H1 (cell line): ENCODE results near the gene HMOX2. TPM values are rescaled to one million over a fixed set of nuclear protein-coding genes. Genes with fewer than 3 reads are reported as not detected.
A peak's percentile ranks its signal among the peaks of the same experiment; 100 is the strongest.

Experiments used
- CTCF ChIA-PET: fragments of 300-600 bp; sonication (Branson Sonifier 250); formaldehyde crosslinking; loops from one replicate; lab custom pipeline; 2021; ENCODE audit not compliant: partially characterized antibody; lab: Charles Lee
- POLR2A ChIA-PET: fragments of 300-600 bp; sonication (Branson Sonifier 250); formaldehyde crosslinking; loops from one replicate; lab custom pipeline; 2021; ENCODE audit warnings: inconsistent platforms; ENCODE audit not compliant: partially characterized antibody; lab: Charles Lee
- DNase-seq, 2 experiments: peaks; one replicate each; pipeline versions ENCODE4 v3.0.0 to v3.0.0-alpha.2; 2010 to 2022; ENCODE audit warnings: low spot score in 2 of 2, low read depth in 1 of 2, mixed read lengths in 1 of 2
- FAIRE-seq: peaks from 2 replicates; lab custom pipeline; 2011; peaks lifted over from hg19 to GRCh38; lab: Jason Lieb, UNC
- H2AFZ ChIP-seq: 2 replicates; pipeline ENCODE4 v1.8.1; 2012; ENCODE audit warnings: low read length, inconsistent platforms
- H2AK5ac ChIP-seq: 2 replicates; pipeline ENCODE4 v1.6.1; 2013; ENCODE audit warnings: low read depth, low read length
- H2BK120ac ChIP-seq: replicated peaks from 2 replicates; pipeline ENCODE3; 2013; ENCODE audit warnings: low read depth, low read length, inconsistent platforms
- H2BK12ac ChIP-seq: 2 replicates; pipeline ENCODE4 v1.6.1; 2013; ENCODE audit warnings: low read depth, low read length
- H2BK15ac ChIP-seq: 2 replicates; pipeline ENCODE4 v1.6.1; 2013; ENCODE audit warnings: low read length
- H2BK20ac ChIP-seq: 2 replicates; pipeline ENCODE4 v1.6.1; 2013; ENCODE audit warnings: low read length
- H2BK5ac ChIP-seq: 2 replicates; pipeline ENCODE4 v1.6.1; 2013; ENCODE audit warnings: low read depth, low read length
- H3K14ac ChIP-seq: 2 replicates; pipeline ENCODE4 v1.6.1; 2013; ENCODE audit warnings: inconsistent platforms; ENCODE audit not compliant: insufficient read length
- H3K18ac ChIP-seq: 2 replicates; pipeline ENCODE4 v1.6.1; 2013; ENCODE audit warnings: low read length; ENCODE audit errors: extremely low read depth
- H3K23ac ChIP-seq: 2 replicates; pipeline ENCODE4 v1.6.1; 2013; ENCODE audit warnings: inconsistent platforms; ENCODE audit not compliant: insufficient read length
- H3K23me2 ChIP-seq: 2 replicates; pipeline ENCODE4 v1.6.1; 2013; ENCODE audit warnings: low read depth, low read length
- H3K27ac ChIP-seq: 2 replicates; pipeline ENCODE4 v1.6.1; 2011; ENCODE audit warnings: low read depth, low read length, inconsistent platforms
- H3K27me3 ChIP-seq, 4 experiments: replicated peaks in 1 of 4; 1 replicate in 1 of 4; 2 replicates in 3 of 4; pipeline versions ENCODE4 v1.6.1 to v1.8.1; 2011 to 2013; ENCODE audit warnings: low read length in 3 of 4, mild to moderate bottlenecking in 3 of 4, inconsistent platforms in 2 of 4, mixed read lengths in 2 of 4, moderate library complexity in 1 of 4; ENCODE audit not compliant: control insufficient read depth in 3 of 4, insufficient read depth in 3 of 4; ENCODE audit errors: extremely low read depth in 1 of 4
- H3K36me3 ChIP-seq, 4 experiments: 2 replicates each; pipeline versions ENCODE4 v1.6.1 to v1.8.1; 2011 to 2013; ENCODE audit warnings: mild to moderate bottlenecking in 4 of 4, low read length in 3 of 4, moderate library complexity in 2 of 4, control low read depth in 1 of 4, inconsistent platforms in 1 of 4; ENCODE audit not compliant: insufficient read depth in 4 of 4, control insufficient read depth in 2 of 4
- H3K4ac ChIP-seq: replicated peaks from 2 replicates; pipeline ENCODE3; 2013; ENCODE audit warnings: low read length, low read depth, mixed read lengths, inconsistent platforms; ENCODE audit not compliant: insufficient read length
- H3K4me1 ChIP-seq, 4 experiments: replicated peaks in 1 of 4; 1 replicate in 1 of 4; 2 replicates in 3 of 4; pipeline versions ENCODE4 v1.6.1 to v1.8.1; 2011 to 2013; ENCODE audit warnings: low read length in 3 of 4, inconsistent platforms in 2 of 4, mixed read lengths in 1 of 4; ENCODE audit not compliant: insufficient read depth in 4 of 4, control insufficient read depth in 3 of 4
- H3K4me2 ChIP-seq, 2 experiments: 2 replicates each; pipeline versions ENCODE4 v1.6.1 to v1.8.1; 2011 to 2013; ENCODE audit warnings: low read depth in 2 of 2, low read length in 2 of 2, control low read depth in 1 of 2, inconsistent platforms in 1 of 2, mild to moderate bottlenecking in 1 of 2; ENCODE audit not compliant: insufficient read depth in 1 of 2
- H3K4me3 ChIP-seq, 4 experiments: fragments of 200-600, 300-600 bp in 1 of 4; sonication (generic), shearing (Covaris generic), sonication (Bioruptor Twin) in 1 of 4; 2 replicates each; pipeline versions ENCODE4 v1.5.1 to v1.8.1; 2011 to 2016; ENCODE audit warnings: low read length in 4 of 4, low read depth in 3 of 4, control low read depth in 2 of 4, inconsistent platforms in 2 of 4, mild to moderate bottlenecking in 2 of 4, mixed read lengths in 1 of 4, moderate library complexity in 1 of 4; ENCODE audit not compliant: insufficient read depth in 2 of 4; ENCODE audit errors: extremely low read depth in 1 of 4
- H3K56ac ChIP-seq: replicated peaks from 2 replicates; pipeline ENCODE3; 2013; ENCODE audit warnings: low read depth, mild to moderate bottlenecking, mixed read lengths, low read length, inconsistent platforms; ENCODE audit not compliant: insufficient read length
- H3K79me1 ChIP-seq: 2 replicates; pipeline ENCODE4 v1.6.1; 2013; ENCODE audit warnings: low read depth, low read length, control low read depth
- H3K79me2 ChIP-seq, 2 experiments: 2 replicates each; pipeline versions ENCODE4 v1.6.1 to v1.8.1; 2012 to 2013; ENCODE audit warnings: low read length in 2 of 2, mild to moderate bottlenecking in 2 of 2, inconsistent platforms in 1 of 2; ENCODE audit not compliant: insufficient read depth in 2 of 2, control insufficient read depth in 1 of 2
- H3K9ac ChIP-seq, 4 experiments: replicated peaks in 1 of 4; 1 replicate in 1 of 4; 2 replicates in 3 of 4; pipeline versions ENCODE4 v1.6.1 to v1.8.1; 2011 to 2013; ENCODE audit warnings: low read depth in 3 of 4, low read length in 3 of 4, control low read depth in 2 of 4, mild to moderate bottlenecking in 2 of 4, moderate library complexity in 2 of 4, inconsistent platforms in 1 of 4; ENCODE audit errors: extremely low read depth in 1 of 4
- H3K9me3 ChIP-seq, 2 experiments: 2 replicates each; pipeline versions ENCODE4 v1.6.1 to v1.8.1; 2012 to 2013; ENCODE audit warnings: mild to moderate bottlenecking in 2 of 2, moderate library complexity in 2 of 2, control low read depth in 1 of 2, inconsistent platforms in 1 of 2, low read depth in 1 of 2, low read length in 1 of 2, mixed read lengths in 1 of 2; ENCODE audit not compliant: insufficient read depth in 2 of 2
- H4K20me1 ChIP-seq, 2 experiments: replicated peaks in 1 of 2; 2 replicates each; pipeline versions ENCODE3 to v1.8.1; 2011 to 2013; ENCODE audit warnings: inconsistent platforms in 2 of 2, low read length in 2 of 2, mild to moderate bottlenecking in 1 of 2; ENCODE audit not compliant: insufficient read depth in 2 of 2, control insufficient read depth in 1 of 2
- H4K5ac ChIP-seq: 2 replicates; pipeline ENCODE4 v1.6.1; 2013; ENCODE audit warnings: low read length, low read depth, mixed read lengths, inconsistent platforms; ENCODE audit not compliant: insufficient read length
- H4K8ac ChIP-seq: 2 replicates; pipeline ENCODE4 v1.8.0; 2013; ENCODE audit warnings: mild to moderate bottlenecking, moderate library complexity, low read length, inconsistent platforms; ENCODE audit not compliant: insufficient read depth; ENCODE audit errors: extremely low read depth
- H4K91ac ChIP-seq: replicated peaks from 2 replicates; pipeline ENCODE3; 2013; ENCODE audit warnings: low read length, mixed read lengths, inconsistent platforms; ENCODE audit not compliant: insufficient read length
- CBX8 ChIP-seq: fragments of 300-800, 300-1000 bp; sonication (generic); IDR thresholded peaks from 2 replicates; pipeline ENCODE4 v1.7.1; 2016; ENCODE audit warnings: low read depth, low read length, borderline replicate concordance
- CEBPB ChIP-seq: IDR thresholded peaks from 2 replicates; pipeline ENCODE4 v1.6.1; 2012; ENCODE audit warnings: low read depth, low read length
- CREB1 ChIP-seq: IDR thresholded peaks from 2 replicates; pipeline ENCODE4 v1.6.1; 2012; ENCODE audit warnings: inconsistent platforms
- CTCF ChIP-seq, 3 experiments: IDR thresholded peaks; 1 replicate in 2 of 3; 2 replicates in 1 of 3; pipeline versions ENCODE4 v1.5.1 to v1.6.1; 2011; ENCODE audit warnings: low read length in 3 of 3, mild to moderate bottlenecking in 3 of 3, inconsistent platforms in 2 of 3, low read depth in 1 of 3, moderate library complexity in 1 of 3; ENCODE audit not compliant: insufficient read depth in 1 of 3; ENCODE audit errors: control extremely low read depth in 1 of 3
- RFX5 ChIP-seq: IDR thresholded peaks from 2 replicates; pipeline ENCODE4 v1.6.1; 2011; ENCODE audit warnings: low read depth, low read length, improper control_type of control experiment, borderline replicate concordance
- USF2 ChIP-seq: IDR thresholded peaks from 2 replicates; pipeline ENCODE4 v1.6.1; 2011; ENCODE audit warnings: low read length, improper control_type of control experiment
- WGBS, 2 experiments: shearing (Covaris generic) in 1 of 2; methylation state at CpG; one replicate each; pipeline versions ENCODE4 v1.1.6 to v1.1.7; 2013 to 2015; ENCODE audit warnings: low lambda C conversion rate in 2 of 2, mixed read lengths in 2 of 2, inconsistent platforms in 1 of 2, low coverage in 1 of 2, missing lambda C conversion rate in 1 of 2; ENCODE audit not compliant: insufficient replicate concordance in 2 of 2, insufficient coverage in 1 of 2, insufficient read length in 1 of 2; ENCODE audit errors: extremely low coverage in 1 of 2, missing lambda C conversion rate in 1 of 2; 5-methylcytosine and 5-hydroxymethylcytosine counted together
- polyA plus RNA-seq, 7 experiments: library from polyadenylated mRNA; depleted of rRNA in 3 of 7; stranded (reverse) in 5 of 7; unstranded in 2 of 7; fragments of >200 nt in 5 of 7; fragments of 200-250 nt in 2 of 7; gene quantifications; 1 replicate in 5 of 7; 2 replicates in 1 of 7; 4 replicates in 1 of 7; pipeline versions ENCODE4 v1.2.1 to v1.2.3, GENCODE V29; 2011 to 2013; ENCODE audit warnings: missing spikeins in 2 of 7, mixed read lengths in 2 of 7
- total RNA-seq: library from RNA; stranded (reverse); fragmentation: NEBNext Ultra II Directional; extraction: Animal tissue kit (Norgen Biotek cat#: 25700); gene quantifications from 2 replicates; pipeline ENCODE4 v1.2.1, GENCODE V29; 2021

HMOX2 gene
- total and polyA plus RNA-seq, 2 of the 8 experiments (the other 6 are each of a cell fraction or from before 2014, with no cell fraction given) = 36.5 to 48.4 TPM

- Histone ChIP-seq H4K8ac (peak overlapping the region; percentile 90), H3K23me2 (peaks cover 3% of the 10 kb centered on the region; the same call in 1 of the 2 replicates), H4K91ac (peak overlapping the region; percentile 3), H4K5ac (peak overlapping the region; percentile 12), H3K36me3 (peaks cover under 1 to 6% (median 2%) of the 10 kb centered on the region in 4 experiments; a peak in 3 of 8 replicates), H2BK15ac (no peak overlapping the region), H2BK20ac (no peak overlapping the region), H3K79me2 (peaks cover 3 to 44% of the 10 kb centered on the region in 2 experiments; a peak in 2 of 4 replicates), H3K56ac (peak overlapping the region; percentile 56), H3K4ac (peak overlapping the region; percentile 80), H2BK120ac (no peak overlapping the region), H2BK12ac (no peak overlapping the region), H3K4me1 (peaks cover 0 to 8% (median 5%) of the 10 kb centered on the region in 4 experiments; a peak in 5 of 7 replicates), H3K4me2 (peak overlapping the region; percentile 64 to 73), H3K9me3 (peaks cover 6 to 11% of the 10 kb centered on the region in 2 experiments), H3K27me3 (peaks cover 1 to 14% (median 11%) of the 10 kb centered on the region in 4 experiments), H2AFZ (no peak overlapping the region), H3K18ac (peak overlapping the region; percentile 88), H4K20me1 (peaks cover 3 to 9% of the 10 kb centered on the region in 2 experiments), H3K4me3 (peak overlapping the region; percentile 69 to 87 (median 80)), H3K27ac (peak overlapping the region; percentile 72; the same call in 1 of the 2 replicates), H2BK5ac (peak overlapping the region; percentile 15; the same call in 1 of the 2 replicates), H3K14ac (no peak overlapping the region), H2AK5ac (no peak overlapping the region), H3K79me1 (peaks cover 19% of the 10 kb centered on the region), H3K23ac (no peak overlapping the region), H3K9ac (peak overlapping the region; percentile 43 to 82 (median 72))
- 9% methylated on average over 36 of the region's 75 CpGs; no CpG with 5 or more reads in 1 of the 2 experiments for WGBS, 2 experiments
- ChIA-PET CTCF (interaction anchor here (1.3 to 40.7 kb wide), 4 partner anchors 12 to 48 kb away, joined by 5 to 968 read pairs (median 10); no protein-coding TSS in a partner anchor), POLR2A (interaction anchor here (0.7 to 2.5 kb wide), 13 partner anchors 8 to 86 kb away, joined by 3 to 11 read pairs (median 4); no protein-coding TSS in a partner anchor)
- DNase-seq = peak in 1 of 2 experiments; percentile 75
- FAIRE-seq = no peak
- TF ChIP-seq CBX8 (no peak), USF2 (0 out of 2 replicates have a peak, but pooled peaks have one; percentile 3), CREB1 (peak; percentile 8; the same call in 1 of the 2 replicates), RFX5 (no peak), CEBPB (no peak), CTCF (IDR thresholded peaks at IDR 0.05; ENCODE audit: control extremely low read depth in 1 of 3, insufficient read depth in 1 of 3, low read depth in 1 of 3, low read length in 3 of 3) (no peak)
These were observed 61.5 kb downstream of the HMOX2 start for GRCh38 chr16:4537376-4538343.
